GM12875 (cell line): ENCODE measurements around the gene UBE3A.

ENCODE experiments used
- H3K4me3 ChIP-seq: one replicate; pipeline ENCODE4 v1.5.1; 2011; ENCODE audit warnings: low read depth, low read length, control low read depth
- TF ChIP-seq, protein P1 (sequence below): IDR thresholded peaks from 2 replicates; pipeline ENCODE4 v1.5.1; 2011; ENCODE audit warnings: low read depth, mild to moderate bottlenecking, control low read depth, inconsistent platforms, low read length, moderate library complexity, borderline replicate concordance; ENCODE audit not compliant: insufficient read depth

The UBE3A gene

DNA sequence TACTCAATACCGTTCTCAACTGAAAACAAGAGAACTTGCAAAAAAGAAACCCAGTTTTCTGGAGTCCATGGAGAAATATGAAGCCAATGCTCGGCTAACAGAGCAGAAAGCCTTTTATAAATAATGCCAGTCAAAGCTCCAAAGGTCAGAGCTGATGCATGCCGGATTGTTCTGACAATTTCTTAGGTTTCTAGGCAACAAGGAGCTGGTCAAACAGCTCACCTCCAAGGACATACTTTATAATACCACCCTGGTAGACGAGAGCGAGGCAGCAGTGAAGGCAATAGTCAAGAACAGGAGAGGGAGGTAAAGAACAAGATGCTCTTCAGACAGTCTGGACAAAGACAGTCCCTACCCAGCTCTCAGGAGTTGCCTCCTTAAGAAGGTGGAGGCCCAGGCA is 111.1 kb downstream of the UBE3A start:
- no peak overlapping the region for H3K4me3 ChIP-seq
- TF ChIP-seq, protein P1, sequence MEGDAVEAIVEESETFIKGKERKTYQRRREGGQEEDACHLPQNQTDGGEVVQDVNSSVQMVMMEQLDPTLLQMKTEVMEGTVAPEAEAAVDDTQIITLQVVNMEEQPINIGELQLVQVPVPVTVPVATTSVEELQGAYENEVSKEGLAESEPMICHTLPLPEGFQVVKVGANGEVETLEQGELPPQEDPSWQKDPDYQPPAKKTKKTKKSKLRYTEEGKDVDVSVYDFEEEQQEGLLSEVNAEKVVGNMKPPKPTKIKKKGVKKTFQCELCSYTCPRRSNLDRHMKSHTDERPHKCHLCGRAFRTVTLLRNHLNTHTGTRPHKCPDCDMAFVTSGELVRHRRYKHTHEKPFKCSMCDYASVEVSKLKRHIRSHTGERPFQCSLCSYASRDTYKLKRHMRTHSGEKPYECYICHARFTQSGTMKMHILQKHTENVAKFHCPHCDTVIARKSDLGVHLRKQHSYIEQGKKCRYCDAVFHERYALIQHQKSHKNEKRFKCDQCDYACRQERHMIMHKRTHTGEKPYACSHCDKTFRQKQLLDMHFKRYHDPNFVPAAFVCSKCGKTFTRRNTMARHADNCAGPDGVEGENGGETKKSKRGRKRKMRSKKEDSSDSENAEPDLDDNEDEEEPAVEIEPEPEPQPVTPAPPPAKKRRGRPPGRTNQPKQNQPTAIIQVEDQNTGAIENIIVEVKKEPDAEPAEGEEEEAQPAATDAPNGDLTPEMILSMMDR: no peak

DNA sequence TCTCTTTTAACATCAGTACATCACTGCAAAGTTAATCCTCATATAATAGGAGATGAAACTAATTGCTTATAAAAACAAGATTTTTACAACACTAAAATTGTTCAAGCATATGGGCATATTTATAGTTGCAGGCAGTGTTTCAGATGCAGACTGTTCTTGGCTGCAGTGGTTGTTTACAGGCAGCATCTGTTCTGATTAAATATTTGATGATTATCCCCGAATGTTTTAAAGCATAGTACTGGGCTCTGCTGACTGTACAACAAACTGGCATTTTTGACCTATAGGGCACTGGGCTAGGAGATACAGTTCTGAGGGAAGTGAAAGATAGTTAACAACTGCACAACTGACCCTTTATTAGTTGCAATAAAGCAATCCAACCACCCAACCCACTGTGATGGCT is 113.6 kb downstream of the UBE3A start:
- TF ChIP-seq, protein P1: no peak
- no peak overlapping the region for H3K4me3 ChIP-seq

DNA sequence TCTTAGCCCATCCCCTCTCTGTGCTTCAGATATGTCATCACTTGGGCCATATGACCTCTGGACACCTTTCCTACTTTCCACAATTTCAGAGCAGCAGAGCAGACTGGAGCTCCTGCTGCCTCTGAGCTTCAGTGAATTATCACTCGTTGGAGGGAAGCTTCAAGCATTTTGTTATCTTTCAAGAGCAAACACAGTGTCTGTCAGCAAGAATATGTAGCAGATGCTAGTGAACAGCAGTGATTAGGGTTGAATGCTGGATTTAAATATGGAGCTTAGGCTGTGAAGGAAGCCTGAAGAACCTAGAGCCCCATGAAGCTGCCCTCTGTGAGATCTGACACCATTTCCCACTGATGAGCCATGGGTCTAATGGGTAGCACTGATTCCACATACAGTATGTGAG is 115.4 kb downstream of the UBE3A start:
- H3K4me3 ChIP-seq: no peak overlapping the region
- TF ChIP-seq, protein P1: no peak

DNA sequence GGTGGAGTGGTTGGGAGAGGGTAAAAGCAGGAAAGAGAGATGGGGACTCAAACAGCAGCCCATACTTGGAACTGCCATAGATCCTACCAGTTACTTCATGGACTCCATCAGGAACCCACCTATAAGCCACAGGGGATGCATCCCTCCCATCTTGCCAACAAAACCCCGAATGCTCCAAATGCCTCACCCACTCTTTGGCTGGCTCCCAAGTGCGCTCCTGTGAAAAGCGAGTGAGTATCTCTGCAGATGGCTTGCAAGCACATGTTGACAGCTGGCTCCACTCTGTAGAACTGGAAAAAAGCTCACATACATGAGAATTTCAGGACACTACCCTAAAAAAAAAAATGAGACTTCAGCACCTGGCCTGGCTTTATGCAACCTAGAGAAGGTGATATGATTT is 151.0 kb downstream of the UBE3A start:
- TF ChIP-seq, protein P1: no peak
- no peak overlapping the region for H3K4me3 ChIP-seq
